Measurements from ENCODE around the gene ENDOU. TPM values are rescaled to one million over a fixed set of nuclear protein-coding genes. Genes with fewer than 3 reads are reported as not detected.

Gene ENDOU
- total RNA-seq, 1 donor from 2014 or later = not detected

GRCh38 chr12:47722136-47722834 lies 3.0 kb downstream of the ENDOU start:
- no peak overlapping the region for H3K4me3 Mint-ChIP-seq
- no peak for DNase-seq (ENCODE audit: low read depth, low spot score)
- TF ChIP-seq CTCF (conservative IDR thresholded peaks at IDR 0.05) = no peak
- H3K9me3 Mint-ChIP-seq = no peaks in the 10 kb centered on the region
- H3K4me1 Mint-ChIP-seq = peaks cover 16% of the 10 kb centered on the region
- H3K27ac Mint-ChIP-seq (ENCODE audit: unreplicated experiment) = no peak overlapping the region
- H3K36me3 Mint-ChIP-seq (ENCODE audit: low read depth) = no peaks in the 10 kb centered on the region
- no peaks in the 10 kb centered on the region for H3K27me3 Mint-ChIP-seq (ENCODE audit: low read depth)

- no peak for TF ChIP-seq CTCF (conservative IDR thresholded peaks at IDR 0.05)
- H3K27ac Mint-ChIP-seq (ENCODE audit: unreplicated experiment) = no peak overlapping the region
- H3K27me3 Mint-ChIP-seq (ENCODE audit: low read depth) = no peaks in the 10 kb centered on the region
- no peaks in the 10 kb centered on the region for H3K36me3 Mint-ChIP-seq (ENCODE audit: low read depth)
- H3K4me3 Mint-ChIP-seq = no peak overlapping the region
- no peak for DNase-seq (ENCODE audit: low read depth, low spot score)
- H3K4me1 Mint-ChIP-seq = peaks cover 22% of the 10 kb centered on the region
- H3K9me3 Mint-ChIP-seq = no peaks in the 10 kb centered on the region
These were observed 3.8 kb downstream of the ENDOU start for GRCh38 chr12:47721431-47721973.

- H3K36me3 Mint-ChIP-seq (ENCODE audit: low read depth) = no peaks in the 10 kb centered on the region
- no peak overlapping the region for H3K4me3 Mint-ChIP-seq
- no peaks in the 10 kb centered on the region for H3K27me3 Mint-ChIP-seq (ENCODE audit: low read depth)
- H3K4me1 Mint-ChIP-seq = peaks cover 30% of the 10 kb centered on the region
- H3K9me3 Mint-ChIP-seq = no peaks in the 10 kb centered on the region
- H3K27ac Mint-ChIP-seq (ENCODE audit: unreplicated experiment) = no peak overlapping the region
- TF ChIP-seq CTCF (conservative IDR thresholded peaks at IDR 0.05) = no peak
- no peak for DNase-seq (ENCODE audit: low read depth, low spot score)
These were observed 6.8 kb downstream of the ENDOU start for GRCh38 chr12:47718531-47718930.

GRCh38 chr12:47717443-47718193 lies 7.7 kb downstream of the ENDOU start:
- TF ChIP-seq CTCF (conservative IDR thresholded peaks at IDR 0.05) = peak; percentile 82
- Mint-ChIP-seq H3K4me1 (peaks cover 30% of the 10 kb centered on the region), H3K9me3 (no peaks in the 10 kb centered on the region), H3K4me3 (no peak overlapping the region), H3K36me3 (ENCODE audit: low read depth) (no peaks in the 10 kb centered on the region), H3K27ac (ENCODE audit: unreplicated experiment) (peak overlapping the region; percentile 48), H3K27me3 (ENCODE audit: low read depth) (no peaks in the 10 kb centered on the region)
- peak; percentile 65 for DNase-seq (ENCODE audit: low read depth, low spot score)

- no peak for TF ChIP-seq CTCF (conservative IDR thresholded peaks at IDR 0.05)
- no peak overlapping the region for H3K4me3 Mint-ChIP-seq
These were observed 8.2 kb downstream of the ENDOU start for GRCh38 chr12:47717046-47717442.

More at GRCh38 chr12:47717046-47717442, 8.2 kb downstream of the ENDOU start:
- no peaks in the 10 kb centered on the region for H3K27me3 Mint-ChIP-seq (ENCODE audit: low read depth)
- H3K4me1 Mint-ChIP-seq = peaks cover 26% of the 10 kb centered on the region
- H3K36me3 Mint-ChIP-seq (ENCODE audit: low read depth) = no peaks in the 10 kb centered on the region
- H3K27ac Mint-ChIP-seq (ENCODE audit: unreplicated experiment) = no peak overlapping the region
- no peak for DNase-seq (ENCODE audit: low read depth, low spot score)
- no peaks in the 10 kb centered on the region for H3K9me3 Mint-ChIP-seq
